DMS153 (cell line): Measurements from ENCODE around the gene WHRN.

ENCODE experiments used
- DNase-seq: peaks from one replicate; lab custom pipeline; 2025; lab: John Stamatoyannopoulos, UW

The WHRN gene

DNA sequence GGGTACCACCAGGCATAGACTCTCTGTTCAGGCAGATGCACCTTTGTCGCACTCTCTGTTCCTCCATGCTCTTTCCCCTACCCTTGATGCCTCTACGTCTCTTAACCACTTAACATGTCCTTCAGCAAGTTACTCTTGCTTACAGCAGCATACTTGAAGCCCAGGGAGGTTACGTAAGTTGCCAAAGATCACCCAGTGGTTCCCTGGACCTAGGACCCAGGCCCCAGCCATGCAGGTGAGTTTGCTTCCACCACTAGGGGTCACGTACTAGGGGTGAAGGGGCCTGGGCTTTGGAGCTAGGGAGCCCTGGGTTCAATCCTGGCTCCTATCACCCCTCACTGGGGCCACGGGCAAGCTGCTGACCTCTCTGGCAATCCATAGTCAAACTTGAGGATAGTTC lies 126.4 kb downstream of the WHRN start:
- no peak for DNase-seq

DNA sequence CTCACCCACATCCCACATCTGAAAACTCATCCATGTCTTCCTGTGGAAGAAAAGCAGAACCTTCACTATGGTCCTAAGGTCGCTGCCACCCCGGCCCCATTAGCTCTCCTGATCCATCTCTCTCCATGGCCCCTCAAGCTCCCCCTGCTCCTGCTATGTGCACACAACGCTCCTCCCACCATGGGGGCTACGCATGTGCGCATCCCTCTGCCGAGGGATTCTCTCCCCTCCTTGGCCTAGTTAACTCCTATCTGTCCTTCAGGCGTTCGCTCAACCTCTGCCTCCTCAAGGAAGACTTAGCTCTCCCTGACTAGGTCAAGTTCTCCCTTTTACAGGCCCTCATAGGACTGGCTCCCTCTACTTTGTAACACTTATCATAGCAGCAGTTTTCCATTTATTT lies 127.3 kb downstream of the WHRN start:
- no peak for DNase-seq

DNA sequence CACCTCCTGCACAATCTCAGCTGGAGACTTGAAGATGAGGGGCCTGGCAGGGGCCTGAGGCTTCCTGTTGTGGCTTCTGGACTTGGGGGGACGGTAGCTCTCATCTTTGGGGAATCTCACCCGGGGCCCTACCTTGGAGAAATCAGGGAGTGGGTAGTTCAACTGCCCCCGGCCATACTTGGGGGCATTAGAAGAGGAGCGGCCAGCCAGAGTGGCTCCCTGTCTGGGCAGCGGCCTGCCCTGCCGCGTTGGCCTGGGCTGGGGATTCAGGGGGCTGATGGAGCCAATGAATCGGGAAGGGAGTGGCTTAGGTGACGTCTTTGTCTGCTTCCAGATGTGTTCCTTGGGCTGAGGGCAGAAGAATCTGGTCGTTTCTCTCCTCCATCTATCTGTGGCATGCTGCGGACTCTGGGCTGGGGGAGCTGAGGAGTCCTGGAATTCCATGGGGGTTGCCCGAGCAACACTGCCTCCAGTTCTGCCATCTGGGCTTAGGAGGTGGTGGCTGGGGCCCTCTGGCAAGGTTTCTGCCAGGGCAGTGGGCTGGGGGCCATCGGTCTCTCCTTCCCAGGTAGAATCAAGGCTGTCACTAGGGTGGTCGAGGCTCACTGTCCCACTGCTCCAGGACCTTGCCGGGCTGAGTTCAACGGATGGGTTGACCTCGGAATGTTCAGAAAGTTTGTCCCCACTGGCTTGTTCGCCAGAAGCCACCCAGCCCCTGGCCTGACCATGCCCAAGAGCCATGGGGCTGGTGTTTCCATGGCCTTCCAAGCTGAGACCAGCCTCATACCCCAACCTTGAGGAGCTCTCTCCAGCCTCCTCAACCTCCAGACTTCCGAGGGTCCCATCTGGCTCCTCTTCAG lies 128.5 kb downstream of the WHRN start:
- DNase-seq = no peak

DNA sequence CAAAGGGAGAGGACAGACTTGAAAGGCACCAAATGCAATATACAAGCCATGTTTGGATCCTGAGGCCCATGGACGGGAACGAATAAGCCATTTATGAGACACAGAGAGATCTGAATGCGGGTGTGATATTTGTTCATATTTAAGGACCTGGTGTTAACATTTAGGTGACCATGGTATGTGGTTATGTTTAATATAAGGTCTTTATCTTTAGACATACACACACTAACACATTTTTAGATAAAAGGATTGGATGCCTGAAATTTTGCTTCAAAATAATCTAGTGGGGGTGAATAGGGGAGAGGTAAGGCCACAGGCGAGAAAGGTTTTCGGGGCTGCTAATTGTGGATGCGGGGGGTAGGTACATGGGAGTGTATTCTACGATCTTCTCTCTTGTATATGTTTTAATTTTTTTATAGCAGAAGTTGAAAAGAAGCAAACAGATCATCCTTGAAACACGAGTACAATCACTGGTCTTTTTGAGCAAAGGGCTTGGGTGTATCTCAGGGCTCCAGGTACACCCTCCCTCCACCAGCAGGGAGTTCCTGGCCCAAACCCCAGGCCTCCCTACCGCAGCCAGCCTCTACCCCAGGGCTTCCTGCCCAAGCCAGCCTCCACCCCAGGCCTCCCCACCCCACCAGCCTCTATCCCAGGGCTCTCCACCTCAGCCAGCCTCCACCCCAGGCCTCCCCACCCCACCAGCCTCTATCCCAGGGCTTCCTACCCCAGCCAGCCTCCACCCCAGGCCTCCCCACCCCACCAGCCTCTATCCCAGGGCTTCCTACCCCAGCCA lies 129.7 kb downstream of the WHRN start:
- DNase-seq = no peak

DNA sequence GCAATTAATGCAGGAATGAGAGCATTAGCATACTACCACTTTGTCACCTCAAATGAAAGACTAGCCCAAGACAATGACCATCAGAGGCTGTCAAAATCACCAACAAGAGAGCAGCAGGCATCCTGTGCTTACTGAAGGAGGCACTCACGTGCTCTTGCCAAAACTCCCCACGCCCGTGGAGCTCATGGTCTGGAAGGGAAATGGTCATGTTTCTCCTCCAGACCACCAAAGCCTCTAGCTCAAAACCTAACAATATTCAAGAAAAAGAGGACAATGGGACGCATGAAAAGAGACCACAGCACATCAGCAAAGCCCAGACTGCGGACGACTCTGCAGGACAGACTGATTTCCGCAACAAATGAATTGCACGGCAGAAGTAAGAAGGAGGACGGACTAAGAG lies 130.3 kb downstream of the WHRN start:
- DNase-seq = no peak

DNA sequence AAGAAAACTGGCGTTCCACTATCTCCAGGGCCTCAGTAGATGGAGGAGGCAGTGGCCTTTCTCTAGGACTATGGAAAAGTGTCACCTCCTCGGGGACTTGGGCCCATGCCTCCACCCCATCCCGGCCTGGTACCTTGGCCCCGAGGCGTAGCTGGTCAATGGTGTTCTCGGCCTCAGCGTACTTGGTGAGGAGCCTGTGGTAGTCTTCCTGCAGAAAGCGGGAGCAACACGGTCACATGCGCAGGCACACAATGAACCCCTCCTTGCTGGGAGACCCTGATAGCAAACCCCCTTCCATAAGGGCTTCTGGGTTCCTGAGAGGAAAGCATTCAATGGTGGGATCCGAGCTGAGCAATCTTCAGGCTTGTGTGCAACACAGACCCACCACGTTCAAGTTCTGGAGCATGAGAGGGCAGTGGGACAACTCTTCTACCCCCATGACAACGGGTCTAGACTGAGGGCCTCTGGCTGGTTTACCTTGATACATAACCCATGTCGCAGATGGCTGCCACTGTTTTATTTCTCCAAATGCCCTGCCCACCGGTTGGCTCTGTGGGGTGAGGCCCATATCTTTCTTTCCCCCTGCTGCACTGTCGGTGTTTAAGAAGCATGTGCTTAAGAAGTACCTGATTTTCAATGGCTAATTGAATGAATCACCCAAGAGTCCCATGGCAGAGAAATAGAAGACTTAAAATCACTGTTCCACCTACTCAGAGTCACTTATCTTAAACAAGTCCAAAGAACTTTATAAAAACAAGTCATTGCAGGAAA lies 131.1 kb downstream of the WHRN start:
- DNase-seq = no peak

DNA sequence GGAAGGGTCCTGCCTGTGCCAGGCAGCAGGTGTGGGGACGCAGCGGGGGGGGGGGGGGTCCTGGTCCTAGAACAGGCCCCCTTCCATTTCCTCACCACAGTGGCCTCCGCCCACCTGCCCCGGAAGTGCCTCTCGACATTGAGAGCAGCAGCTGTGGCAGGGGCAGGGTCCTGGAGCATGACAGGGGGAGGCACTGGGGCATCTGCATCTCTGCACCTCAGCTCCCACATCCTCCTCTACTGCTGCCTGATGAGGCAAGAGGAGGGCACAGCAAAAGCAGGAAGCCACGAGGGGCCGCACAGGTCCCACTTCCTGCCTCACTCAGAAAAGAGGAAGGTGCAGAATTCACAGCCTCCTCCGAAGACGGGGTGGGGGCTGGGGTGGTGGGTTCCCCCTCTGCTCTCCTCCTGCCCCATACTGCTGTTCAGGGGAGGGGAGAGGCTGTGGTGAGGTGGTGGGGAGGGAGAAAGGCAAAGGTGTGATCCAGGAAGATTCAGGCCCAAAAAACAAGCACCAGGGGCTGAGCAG lies 132.3 kb downstream of the WHRN start:
- no peak for DNase-seq

DNA sequence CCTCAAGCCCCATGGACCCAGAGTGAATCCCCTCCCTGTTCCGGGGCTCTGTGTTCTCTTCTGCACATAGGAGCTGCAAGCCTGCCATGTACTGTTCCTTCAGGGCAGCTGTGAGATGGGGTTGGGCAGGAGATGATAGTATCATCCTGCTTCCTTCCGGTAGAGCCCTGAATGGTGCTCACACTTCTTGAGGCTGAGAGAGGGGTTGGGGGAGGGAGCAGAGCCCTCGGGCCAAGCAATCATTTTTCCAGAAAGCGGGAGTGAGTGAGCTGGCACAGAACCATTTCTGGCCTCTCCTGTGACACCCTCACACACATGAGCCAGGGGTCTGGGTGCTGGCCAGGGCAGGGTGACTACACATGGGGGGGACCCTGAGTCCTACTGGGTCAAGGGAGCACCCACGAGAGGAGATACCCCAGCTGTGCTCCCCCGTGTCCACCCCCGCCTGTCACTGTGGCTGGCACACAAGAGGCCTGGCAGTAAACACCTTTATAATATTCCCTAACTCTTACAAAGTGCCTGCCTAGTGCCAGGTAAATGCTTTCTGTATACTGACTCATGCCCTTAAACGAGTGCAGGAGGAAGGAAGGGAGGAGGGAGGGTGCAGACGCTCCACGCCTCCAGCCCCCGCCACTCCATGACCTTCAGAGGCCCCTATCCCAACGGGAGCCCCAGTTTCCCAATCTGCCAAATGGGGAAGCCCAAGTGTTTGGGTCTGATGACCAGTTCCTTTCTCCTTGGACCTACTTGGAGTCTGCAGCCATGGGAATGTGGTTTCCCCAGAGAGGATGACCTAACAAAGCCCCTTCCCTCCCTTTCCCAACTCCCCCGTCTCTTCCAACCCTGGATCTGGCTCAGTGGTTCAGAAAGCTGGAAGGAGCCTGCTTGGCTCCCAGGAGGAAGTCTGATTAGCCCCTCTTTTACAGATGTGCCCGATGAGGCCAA lies 133.0 kb downstream of the WHRN start:
- DNase-seq = no peak

DNA sequence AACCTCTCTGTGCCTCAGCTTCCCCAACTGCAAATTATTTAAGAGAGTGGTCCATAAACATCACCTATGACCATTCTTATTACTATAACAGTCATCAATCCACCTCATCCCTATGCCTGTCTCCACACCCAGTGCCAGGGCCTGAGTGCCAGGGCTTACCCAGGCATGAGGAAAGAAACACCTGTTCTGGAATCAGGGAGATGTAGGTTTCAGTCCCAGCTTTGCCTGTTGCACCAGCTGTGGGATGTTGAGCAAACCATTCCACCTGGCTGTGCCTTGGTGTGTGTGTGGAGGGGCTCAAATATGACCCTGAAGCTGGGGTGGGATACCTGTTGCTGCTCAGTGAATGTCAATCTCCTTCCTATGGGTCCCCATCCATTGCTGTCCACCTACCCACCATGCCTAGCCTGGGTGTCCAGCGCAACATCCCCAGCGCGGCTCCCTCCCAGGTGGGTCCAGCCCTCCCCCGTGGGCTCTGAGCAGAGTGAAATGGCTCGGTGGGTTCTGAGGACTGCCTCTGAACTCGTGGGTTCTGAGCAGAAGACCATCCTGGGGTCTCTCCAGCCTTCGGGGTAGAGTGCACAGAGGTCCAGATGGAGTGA lies 133.8 kb downstream of the WHRN start:
- DNase-seq = no peak

DNA sequence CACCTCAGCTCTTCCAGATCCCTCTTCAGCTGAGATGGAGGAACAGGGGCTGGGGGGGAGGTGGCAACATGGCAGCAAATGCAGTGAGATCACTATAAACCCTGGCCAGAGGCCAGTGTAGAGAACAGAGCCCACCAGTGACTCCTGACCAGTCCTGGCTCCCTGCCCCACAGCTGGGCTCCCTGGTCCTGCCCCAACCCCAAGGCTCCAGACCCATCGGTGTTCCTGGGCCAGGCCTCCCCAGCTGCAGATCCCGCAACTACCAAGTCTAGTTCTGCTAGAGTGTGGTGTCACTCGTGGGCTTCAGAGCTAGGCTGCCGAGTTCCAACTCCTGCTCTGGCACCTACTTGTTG lies 134.3 kb downstream of the WHRN start:
- DNase-seq = no peak

DNA sequence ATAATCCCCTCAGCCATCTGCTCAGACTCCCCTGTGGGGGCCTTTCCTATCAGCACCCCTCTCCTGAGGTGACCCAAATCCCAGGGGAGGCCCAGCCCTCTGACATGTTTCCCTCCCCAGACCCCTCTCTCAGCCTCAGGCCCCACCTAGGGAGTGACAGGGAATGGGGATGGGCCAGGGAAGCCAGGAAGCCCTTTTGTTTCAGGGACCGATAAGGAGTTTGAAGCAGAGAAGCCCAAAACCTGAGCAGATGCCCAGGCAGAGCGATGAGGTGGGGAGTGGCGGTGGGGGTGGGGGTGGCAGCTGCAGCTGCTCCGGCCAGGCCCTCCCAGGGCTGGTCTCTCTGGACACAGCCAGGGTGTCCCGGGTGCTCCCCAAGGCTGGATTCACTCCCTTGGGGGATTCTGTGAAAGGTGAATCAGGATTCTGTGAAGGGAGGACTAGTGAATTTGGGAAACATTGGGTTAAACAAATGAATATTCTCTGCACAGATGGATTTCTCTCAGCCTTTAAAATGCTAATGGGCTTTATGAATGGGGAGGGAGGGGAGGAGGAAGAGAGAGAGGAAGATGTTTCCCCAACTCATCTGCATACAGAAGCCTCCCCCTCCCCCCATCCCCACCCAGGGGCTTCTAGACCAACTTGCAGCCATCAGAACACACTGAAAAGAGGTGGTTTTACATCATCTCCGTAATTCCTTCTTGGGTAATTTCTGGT lies 134.9 kb downstream of the WHRN start:
- no peak for DNase-seq

DNA sequence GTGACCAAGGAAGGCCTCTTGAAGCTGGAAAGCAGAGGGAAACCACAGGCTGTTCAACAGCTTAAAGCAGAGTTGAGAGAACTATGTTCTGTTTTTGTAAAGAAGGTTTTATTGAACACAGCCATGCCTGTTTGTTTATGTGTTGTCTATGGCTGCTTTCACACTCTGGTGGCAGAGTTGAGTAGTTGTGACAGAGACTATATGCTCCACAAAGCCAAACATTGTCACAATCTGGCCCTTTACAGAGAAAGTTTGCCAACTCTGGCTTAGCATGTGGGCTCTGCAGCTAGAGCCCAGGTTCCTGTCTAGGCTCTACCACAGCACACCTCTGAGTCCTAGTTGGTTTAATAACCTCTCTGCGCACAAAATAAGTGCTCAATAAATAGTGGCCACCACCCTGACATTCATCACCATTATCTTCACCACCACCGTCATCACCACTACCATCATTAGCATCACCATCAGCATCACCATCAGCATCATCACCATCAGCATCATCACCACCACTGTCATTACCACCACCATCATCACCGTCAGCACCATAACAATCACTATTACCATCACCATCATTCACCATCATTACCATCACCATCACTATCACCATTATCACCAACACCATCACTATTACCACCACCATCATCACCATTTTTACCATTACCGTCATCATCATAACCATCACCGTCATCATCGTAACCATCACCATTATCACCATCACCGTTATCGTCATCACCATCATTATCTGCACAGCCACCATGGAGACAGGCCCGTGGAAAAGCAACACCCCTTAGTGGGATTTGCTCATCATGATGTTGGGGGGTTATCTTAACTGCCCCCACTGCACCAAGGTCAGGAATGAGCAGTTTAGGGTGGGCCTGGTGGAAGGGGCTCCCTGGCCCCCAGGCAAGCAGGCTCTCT lies 135.8 kb downstream of the WHRN start:
- DNase-seq = no peak

DNA sequence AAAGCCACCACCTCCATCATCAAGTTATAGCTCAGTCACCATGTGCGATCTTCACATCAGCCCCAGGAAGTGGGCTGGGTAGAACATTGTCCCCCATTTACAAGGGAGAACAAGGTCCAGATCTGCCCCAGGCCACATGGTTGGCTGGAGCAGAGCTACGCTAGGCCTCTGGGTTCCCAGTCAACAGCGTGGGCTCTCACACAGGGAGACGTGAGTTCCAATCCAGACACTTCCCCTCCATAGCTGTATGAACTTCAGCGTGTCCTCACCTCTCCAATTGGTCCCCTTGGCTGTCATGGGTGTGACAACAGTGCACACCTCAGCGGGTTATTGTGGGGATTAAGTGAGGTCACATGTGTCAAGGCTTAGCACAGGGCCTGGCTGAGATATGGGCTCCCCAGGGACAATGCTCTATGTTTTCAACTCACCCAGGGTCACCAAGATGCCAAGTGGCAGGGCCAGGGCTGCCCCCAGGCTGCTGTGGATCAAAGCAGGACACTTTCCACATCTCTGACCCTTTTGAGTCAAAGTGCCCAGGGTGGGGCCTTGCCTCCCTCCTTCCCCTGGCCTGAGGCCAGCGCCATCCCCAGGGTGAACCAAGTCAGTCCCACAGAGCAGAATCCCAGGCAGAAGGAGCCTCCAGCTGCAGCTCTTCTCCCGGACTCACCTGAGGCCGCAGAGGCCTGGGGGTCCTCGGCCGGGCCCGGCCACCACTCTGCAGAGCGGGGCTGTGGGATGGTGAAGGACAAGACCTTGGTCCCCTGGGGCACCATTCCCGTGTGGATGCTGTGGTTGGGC lies 137.3 kb downstream of the WHRN start:
- DNase-seq = no peak

DNA sequence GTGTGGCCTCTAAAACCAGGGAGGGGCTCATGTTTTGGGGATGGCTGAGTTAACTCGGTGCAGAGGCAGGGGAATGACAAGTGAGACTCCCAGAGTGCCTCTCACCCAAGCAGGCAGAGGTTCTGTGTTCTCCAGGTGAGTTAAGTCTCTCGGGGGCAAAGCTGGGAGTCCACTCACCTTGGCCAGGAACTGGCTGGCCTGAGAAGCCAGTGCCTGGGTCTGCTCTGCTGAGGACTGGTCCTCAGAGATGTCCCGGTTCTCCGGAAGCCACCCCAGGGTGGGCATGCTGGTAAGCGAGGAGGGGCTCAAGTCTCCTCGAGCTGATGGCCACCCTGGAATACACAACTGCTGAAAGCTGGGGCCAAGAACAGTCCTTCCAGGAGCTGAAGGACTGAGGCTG lies 137.9 kb downstream of the WHRN start:
- no peak for DNase-seq

DNA sequence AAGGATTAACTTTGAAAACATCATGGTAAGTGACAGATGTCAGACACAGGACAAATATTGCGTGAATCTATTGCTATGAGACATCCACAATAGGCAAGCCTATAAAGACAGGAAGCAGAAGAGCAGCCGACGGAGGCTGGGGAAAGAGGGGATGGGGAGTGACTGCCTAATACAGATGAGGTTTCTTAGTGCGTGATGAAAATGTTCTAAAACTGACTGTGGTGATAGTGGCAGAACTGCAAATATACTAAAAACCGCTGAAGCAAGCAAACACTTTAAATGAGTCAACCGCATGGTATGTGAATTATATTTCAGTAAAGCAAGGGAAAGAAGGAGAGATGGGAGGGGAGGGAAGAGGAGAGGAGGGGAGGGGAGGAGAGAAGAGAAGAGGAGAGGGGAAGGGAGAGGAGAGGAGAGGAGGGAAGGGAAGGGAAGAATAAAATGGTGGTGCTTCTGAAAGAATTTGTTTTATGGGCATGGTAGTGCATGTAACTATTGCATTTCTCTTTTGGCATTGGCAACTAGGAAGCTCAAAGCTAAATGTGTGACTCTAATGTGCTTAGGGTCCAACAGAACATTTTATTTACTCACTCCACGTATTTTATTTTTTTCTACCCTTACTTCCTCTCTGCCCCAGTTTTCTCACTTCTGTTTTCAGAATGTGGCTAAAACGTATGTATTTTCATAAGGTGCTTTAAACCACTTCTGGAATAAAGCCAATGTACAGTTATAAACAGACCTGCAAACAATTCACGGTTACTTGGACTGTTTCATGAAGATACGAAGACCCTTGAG lies 138.7 kb downstream of the WHRN start:
- no peak for DNase-seq

DNA sequence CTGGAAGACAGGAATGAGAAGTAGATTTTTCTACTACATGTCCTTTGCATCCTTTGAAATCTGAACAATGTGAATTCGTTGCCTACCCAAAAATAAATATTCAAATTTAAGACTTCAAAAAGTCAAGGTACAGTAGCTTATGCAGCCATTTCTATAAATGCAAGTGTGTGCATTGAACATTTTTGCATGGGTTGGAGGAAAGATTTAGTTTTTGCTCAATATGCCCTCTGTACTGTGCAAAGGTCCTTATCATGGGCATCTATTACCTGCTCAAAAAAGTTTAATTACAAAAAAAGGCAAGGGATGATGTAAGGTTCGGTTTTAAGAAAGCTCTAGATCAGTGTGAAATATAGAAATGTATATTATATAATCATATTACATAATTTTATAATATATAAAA lies 140.1 kb downstream of the WHRN start:
- no peak for DNase-seq
